ENCODE results near the gene FAM107A. TPM values are rescaled to one million over a fixed set of nuclear protein-coding genes. Genes with fewer than 3 reads are reported as not detected.
"Not testable (repeated sequence)": the region's sequence is repeated elsewhere in the genome, so short reads cannot be mapped to it uniquely, and the experiment has no call there.

The FAM107A gene
- total and polyA plus RNA-seq, 5 donors from 2014 or later: not detected

GRCh38 chr3:58531555-58531954 is 45.6 kb downstream of the FAM107A start:
- no peaks in the 10 kb centered on the region for H3K27me3 ChIP-seq (ENCODE audit: control insufficient read depth, insufficient read depth, low read length)
- DNase-seq: no peak
- H3K4me1 ChIP-seq (ENCODE audit: control insufficient read depth, insufficient read depth, low read length, poor library complexity, severe bottlenecking): peaks cover 5% of the 10 kb centered on the region
- ATAC-seq (ENCODE audit: low read depth in 2 of 2): no peak
- no peaks in the 10 kb centered on the region for H3K36me3 ChIP-seq (ENCODE audit: control insufficient read depth, insufficient read depth, low read length)
- H3K27ac ChIP-seq (ENCODE audit: insufficient read depth, low read length, poor library complexity, severe bottlenecking): no peak overlapping the region
- no peaks in the 10 kb centered on the region for H3K9me3 ChIP-seq (ENCODE audit: control insufficient read depth in 2 of 2, low read length in 2 of 2)
- peaks cover 4 to 8% (median 7%) of the 10 kb centered on the region in 4 donors for H3K4me1 Mint-ChIP-seq
- no peak overlapping the region for H3K27ac Mint-ChIP-seq
- H3K9me3 Mint-ChIP-seq: no peaks in the 10 kb centered on the region
- no peak overlapping the region for H3K4me3 ChIP-seq (ENCODE audit: low read depth, low read length)
- no peak overlapping the region for H3K4me3 Mint-ChIP-seq
- no peaks in the 10 kb centered on the region for H3K36me3 Mint-ChIP-seq
- no peaks in the 10 kb centered on the region for H3K27me3 Mint-ChIP-seq

- Histone ChIP-seq H3K9me3 (ENCODE audit: control insufficient read depth in 2 of 2, low read length in 2 of 2) (no peaks in the 10 kb centered on the region), H3K27me3 (ENCODE audit: control insufficient read depth, insufficient read depth, low read length) (no peaks in the 10 kb centered on the region), H3K4me1 (ENCODE audit: control insufficient read depth, insufficient read depth, low read length, poor library complexity, severe bottlenecking) (peaks cover 5% of the 10 kb centered on the region), H3K4me3 (ENCODE audit: low read depth, low read length) (no peak overlapping the region), H3K27ac (ENCODE audit: insufficient read depth, low read length, poor library complexity, severe bottlenecking) (no peak overlapping the region), H3K36me3 (ENCODE audit: control insufficient read depth, insufficient read depth, low read length) (no peaks in the 10 kb centered on the region)
- no peaks in the 10 kb centered on the region for H3K27me3 Mint-ChIP-seq
- no peak overlapping the region for H3K27ac Mint-ChIP-seq
- H3K36me3 Mint-ChIP-seq: no peaks in the 10 kb centered on the region
- H3K9me3 Mint-ChIP-seq: no peaks in the 10 kb centered on the region
- ATAC-seq (ENCODE audit: low read depth in 2 of 2): no peak
- no peak for DNase-seq
- no peak overlapping the region for H3K4me3 Mint-ChIP-seq
- peaks cover 4 to 8% (median 7%) of the 10 kb centered on the region in 4 donors for H3K4me1 Mint-ChIP-seq
These were observed 46.8 kb downstream of the FAM107A start for GRCh38 chr3:58530354-58530865.

GRCh38 chr3:58529516-58530353 is 47.5 kb downstream of the FAM107A start:
- no peaks in the 10 kb centered on the region for H3K36me3 Mint-ChIP-seq
- Histone ChIP-seq H3K4me3 (ENCODE audit: low read depth, low read length) (no peak overlapping the region), H3K27ac (ENCODE audit: insufficient read depth, low read length, poor library complexity, severe bottlenecking) (no peak overlapping the region), H3K36me3 (ENCODE audit: control insufficient read depth, insufficient read depth, low read length) (no peaks in the 10 kb centered on the region), H3K9me3 (ENCODE audit: control insufficient read depth in 2 of 2, low read length in 2 of 2) (no peaks in the 10 kb centered on the region), H3K4me1 (ENCODE audit: control insufficient read depth, insufficient read depth, low read length, poor library complexity, severe bottlenecking) (peaks cover 5% of the 10 kb centered on the region), H3K27me3 (ENCODE audit: control insufficient read depth, insufficient read depth, low read length) (no peaks in the 10 kb centered on the region)
- peaks cover 4 to 8% (median 7%) of the 10 kb centered on the region in 4 donors for H3K4me1 Mint-ChIP-seq
- H3K27me3 Mint-ChIP-seq: no peaks in the 10 kb centered on the region
- no peaks in the 10 kb centered on the region for H3K9me3 Mint-ChIP-seq
- DNase-seq (no peak), ATAC-seq (ENCODE audit: low read depth in 2 of 2) (no peak)
- H3K4me3 Mint-ChIP-seq: no peak overlapping the region
- H3K27ac Mint-ChIP-seq: no peak overlapping the region

- ATAC-seq (ENCODE audit: low read depth in 2 of 2) (no peak), DNase-seq (no peak)
- no peaks in the 10 kb centered on the region for H3K36me3 Mint-ChIP-seq
- no peaks in the 10 kb centered on the region for H3K9me3 Mint-ChIP-seq
- no peak overlapping the region for H3K27ac Mint-ChIP-seq
- no peak overlapping the region for H3K4me3 ChIP-seq (ENCODE audit: low read depth, low read length)
- H3K4me1 Mint-ChIP-seq: peaks cover 4 to 8% (median 7%) of the 10 kb centered on the region in 4 donors
- H3K36me3 ChIP-seq (ENCODE audit: control insufficient read depth, insufficient read depth, low read length): no peaks in the 10 kb centered on the region
- H3K27me3 ChIP-seq (ENCODE audit: control insufficient read depth, insufficient read depth, low read length): no peaks in the 10 kb centered on the region
- peaks cover 5% of the 10 kb centered on the region for H3K4me1 ChIP-seq (ENCODE audit: control insufficient read depth, insufficient read depth, low read length, poor library complexity, severe bottlenecking)
- no peaks in the 10 kb centered on the region for H3K27me3 Mint-ChIP-seq
- no peak overlapping the region for H3K4me3 Mint-ChIP-seq
- H3K27ac ChIP-seq (ENCODE audit: insufficient read depth, low read length, poor library complexity, severe bottlenecking): no peak overlapping the region
- no peaks in the 10 kb centered on the region for H3K9me3 ChIP-seq (ENCODE audit: control insufficient read depth in 2 of 2, low read length in 2 of 2)
These were observed 48.6 kb downstream of the FAM107A start for GRCh38 chr3:58528629-58529028.

- not testable (repeated sequence) for ATAC-seq (ENCODE audit: low read depth in 2 of 2); H3K4me1 Mint-ChIP-seq; DNase-seq; H3K27ac ChIP-seq (ENCODE audit: insufficient read depth, low read length, poor library complexity, severe bottlenecking); H3K27me3 Mint-ChIP-seq; H3K36me3 ChIP-seq (ENCODE audit: control insufficient read depth, insufficient read depth, low read length); H3K36me3 Mint-ChIP-seq; H3K27ac Mint-ChIP-seq; H3K4me3 ChIP-seq (ENCODE audit: low read depth, low read length); H3K9me3 Mint-ChIP-seq; H3K9me3 ChIP-seq (ENCODE audit: control insufficient read depth in 2 of 2, low read length in 2 of 2); H3K27me3 ChIP-seq (ENCODE audit: control insufficient read depth, insufficient read depth, low read length); H3K4me3 Mint-ChIP-seq; H3K4me1 ChIP-seq (ENCODE audit: control insufficient read depth, insufficient read depth, low read length, poor library complexity, severe bottlenecking)
These were observed 49.8 kb downstream of the FAM107A start for GRCh38 chr3:58527440-58527839.

GRCh38 chr3:58526515-58526957 is 50.7 kb downstream of the FAM107A start:
- Histone ChIP-seq H3K27ac (ENCODE audit: insufficient read depth, low read length, poor library complexity, severe bottlenecking) (no peak overlapping the region), H3K27me3 (ENCODE audit: control insufficient read depth, insufficient read depth, low read length) (no peaks in the 10 kb centered on the region), H3K4me1 (ENCODE audit: control insufficient read depth, insufficient read depth, low read length, poor library complexity, severe bottlenecking) (no peaks in the 10 kb centered on the region), H3K4me3 (ENCODE audit: low read depth, low read length) (no peak overlapping the region), H3K36me3 (ENCODE audit: control insufficient read depth, insufficient read depth, low read length) (no peaks in the 10 kb centered on the region), H3K9me3 (ENCODE audit: control insufficient read depth in 2 of 2, low read length in 2 of 2) (no peaks in the 10 kb centered on the region)
- no peaks in the 10 kb centered on the region for H3K4me1 Mint-ChIP-seq
- H3K9me3 Mint-ChIP-seq: no peaks in the 10 kb centered on the region
- no peak overlapping the region for H3K4me3 Mint-ChIP-seq
- H3K27me3 Mint-ChIP-seq: no peaks in the 10 kb centered on the region
- H3K27ac Mint-ChIP-seq: no peak overlapping the region
- H3K36me3 Mint-ChIP-seq: no peaks in the 10 kb centered on the region
- DNase-seq: no peak
- ATAC-seq (ENCODE audit: low read depth in 2 of 2): peak in 1 of 2 donors; percentile 6

DNA sequence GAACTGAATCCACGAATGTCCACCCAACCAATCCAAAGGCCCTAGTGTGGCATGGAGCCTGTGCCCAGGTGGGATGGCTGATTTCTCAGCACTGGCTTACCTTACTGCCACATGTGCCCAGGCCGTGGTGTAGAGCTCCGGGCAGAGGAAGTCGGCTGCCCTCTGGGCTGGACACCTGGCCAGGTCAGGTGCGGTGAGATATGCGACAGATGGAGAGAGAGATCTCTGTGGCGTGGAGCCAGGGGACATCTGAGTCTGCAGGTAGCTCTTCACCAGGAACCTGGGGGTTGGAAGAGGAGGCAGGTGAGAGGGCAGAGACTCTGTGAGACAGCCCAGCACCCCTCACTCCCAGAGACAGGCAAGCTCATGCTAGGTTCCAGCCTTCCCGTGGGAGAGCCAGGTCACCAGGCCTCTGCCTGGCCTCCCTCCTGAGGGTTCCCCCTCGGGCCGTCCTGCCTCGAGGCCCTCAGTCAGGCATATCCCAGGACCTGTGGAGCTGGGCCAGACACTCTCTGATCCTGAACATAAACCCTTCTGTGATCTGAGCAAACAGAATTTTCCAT is 52.8 kb downstream of the FAM107A start:
- no peaks in the 10 kb centered on the region for H3K27me3 Mint-ChIP-seq
- H3K4me3 Mint-ChIP-seq: no peak overlapping the region
- H3K36me3 ChIP-seq (ENCODE audit: control insufficient read depth, insufficient read depth, low read length): no peaks in the 10 kb centered on the region
- no peaks in the 10 kb centered on the region for H3K4me1 ChIP-seq (ENCODE audit: control insufficient read depth, insufficient read depth, low read length, poor library complexity, severe bottlenecking)
- no peaks in the 10 kb centered on the region for H3K9me3 Mint-ChIP-seq
- no peaks in the 10 kb centered on the region for H3K36me3 Mint-ChIP-seq
- ATAC-seq (ENCODE audit: low read depth in 2 of 2) (no peak), DNase-seq (no peak)
- no peak overlapping the region for H3K27ac ChIP-seq (ENCODE audit: insufficient read depth, low read length, poor library complexity, severe bottlenecking)
- no peak overlapping the region for H3K27ac Mint-ChIP-seq
- no peaks in the 10 kb centered on the region for H3K9me3 ChIP-seq (ENCODE audit: control insufficient read depth in 2 of 2, low read length in 2 of 2)
- H3K4me1 Mint-ChIP-seq: no peaks in the 10 kb centered on the region
- H3K27me3 ChIP-seq (ENCODE audit: control insufficient read depth, insufficient read depth, low read length): no peaks in the 10 kb centered on the region
- H3K4me3 ChIP-seq (ENCODE audit: low read depth, low read length): no peak overlapping the region
